Fibroblast of lung (primary cell): ENCODE data around the gene TAOK3. TPM values are rescaled to one million over a fixed set of nuclear protein-coding genes. Genes with fewer than 3 reads are reported as not detected.
"Not testable (repeated sequence)": the region's sequence is repeated elsewhere in the genome, so short reads cannot be mapped to it uniquely, and the experiment has no call there.

Source experiments
- DNase-seq, 2 donors: peaks; one replicate each; pipeline versions ENCODE4 v3.0.0 to v3.0.0-alpha.2; 2010; ENCODE audit warnings: low read depth in 2 of 2
- H2AFZ ChIP-seq: 2 replicates; pipeline ENCODE4 v1.5.1; 2012; ENCODE audit warnings: low read length, control low read depth, inconsistent platforms
- H3K27ac ChIP-seq: 2 replicates; pipeline ENCODE4 v1.5.1; 2011; ENCODE audit warnings: low read length, control low read depth; ENCODE audit not compliant: insufficient read depth
- H3K27me3 ChIP-seq: 2 replicates; pipeline ENCODE4 v1.5.1; 2011; ENCODE audit warnings: mild to moderate bottlenecking, low read length; ENCODE audit not compliant: control insufficient read depth, insufficient read depth
- H3K36me3 ChIP-seq: 2 replicates; pipeline ENCODE4 v1.5.1; 2011; ENCODE audit warnings: low read length; ENCODE audit not compliant: control insufficient read depth, insufficient read depth
- H3K4me1 ChIP-seq: 2 replicates; pipeline ENCODE4 v1.5.1; 2011; ENCODE audit warnings: low read length; ENCODE audit not compliant: control insufficient read depth, insufficient read depth; ENCODE audit errors: extremely low read depth
- H3K4me2 ChIP-seq: 2 replicates; pipeline ENCODE4 v1.5.1; 2011; ENCODE audit warnings: low read length, control low read depth; ENCODE audit not compliant: insufficient read depth; ENCODE audit errors: extremely low read depth
- H3K4me3 ChIP-seq, 4 experiments: fragments of 200-600 bp in 1 of 4; sonication (generic) in 1 of 4; replicated peaks in 1 of 4; 2 replicates each; pipeline ENCODE4 v1.5.1; 2011 to 2016; ENCODE audit warnings: low read length in 4 of 4, low read depth in 3 of 4, mild to moderate bottlenecking in 3 of 4, control low read depth in 2 of 4, inconsistent platforms in 1 of 4, mixed read lengths in 1 of 4; ENCODE audit not compliant: insufficient read depth in 1 of 4; ENCODE audit errors: control extremely low read depth in 1 of 4
- H3K79me2 ChIP-seq: 2 replicates; pipeline ENCODE4 v1.5.1; 2012; ENCODE audit warnings: mild to moderate bottlenecking, low read length, inconsistent platforms; ENCODE audit not compliant: control insufficient read depth, insufficient read depth
- H3K9ac ChIP-seq: 2 replicates; pipeline ENCODE4 v1.5.1; 2011; ENCODE audit warnings: mild to moderate bottlenecking, low read length, control low read depth; ENCODE audit not compliant: insufficient read depth
- H3K9me3 ChIP-seq: 2 replicates; pipeline ENCODE4 v1.5.1; 2012; ENCODE audit warnings: low read depth, low read length; ENCODE audit not compliant: control insufficient read depth, insufficient read depth
- H4K20me1 ChIP-seq: 2 replicates; pipeline ENCODE4 v1.5.1; 2011; ENCODE audit warnings: low read length; ENCODE audit not compliant: control insufficient read depth, insufficient read depth; ENCODE audit errors: extremely low read depth
- CTCF ChIP-seq, 2 donors: IDR thresholded peaks in 1 of 2; conservative IDR thresholded peaks in 1 of 2; 1 replicate in 1 of 2; 2 replicates in 1 of 2; pipeline ENCODE4 v1.5.1; 2011 to 2012; ENCODE audit warnings: low read length in 2 of 2, control low read depth in 1 of 2, inconsistent platforms in 1 of 2, low read depth in 1 of 2, mild to moderate bottlenecking in 1 of 2
- EZH2 ChIP-seq: IDR thresholded peaks from 2 replicates; pipeline ENCODE4 v1.5.1; 2012; ENCODE audit warnings: low read length, control low read depth, mild to moderate bottlenecking; ENCODE audit errors: missing control alignments
- polyA plus RNA-seq, 2 donors: library from polyadenylated mRNA; depleted of rRNA in 1 of 2; stranded (reverse) in 1 of 2; unstranded in 1 of 2; fragments of >200 nt; gene quantifications; 2 replicates each; pipeline ENCODE4 v1.2.1, GENCODE V29; 2011 to 2012; ENCODE audit warnings: missing spikeins in 1 of 2
- total RNA-seq: library from RNA; depleted of rRNA; stranded (reverse); fragments of >200 nt; gene quantifications from 2 replicates; pipeline ENCODE4 v1.2.1, GENCODE V29; 2014

The TAOK3 gene
- total and polyA plus RNA-seq, 2 donors (not counting 1 experiment from before 2014, with no cell fraction given), result 64.7 to 97.4 TPM

- no peak overlapping the region for H3K4me2 ChIP-seq
- no peak overlapping the region for H3K4me3 ChIP-seq
- no peak overlapping the region for H3K27ac ChIP-seq
- H3K36me3 ChIP-seq, result no peaks in the 10 kb centered on the region
- DNase-seq, result no peak
- TF ChIP-seq EZH2, result no peak
- TF ChIP-seq CTCF (conservative IDR thresholded peaks at IDR 0.05 in 1 of 2, IDR thresholded peaks at IDR 0.05 in 1 of 2; ENCODE audit: low read depth in 1 of 2, low read length in 2 of 2), result no peak
- no peaks in the 10 kb centered on the region for H4K20me1 ChIP-seq
- no peaks in the 10 kb centered on the region for H3K4me1 ChIP-seq
- H3K9ac ChIP-seq, result no peak overlapping the region
- no peak overlapping the region for H2AFZ ChIP-seq
- peaks cover 4% of the 10 kb centered on the region for H3K79me2 ChIP-seq
- H3K9me3 ChIP-seq, result no peaks in the 10 kb centered on the region
- H3K27me3 ChIP-seq, result no peaks in the 10 kb centered on the region
Measured at GRCh38 chr12:118282767-118283166, 89.9 kb downstream of the TAOK3 start.

GRCh38 chr12:118278288-118278687, 94.4 kb downstream of the TAOK3 start:
- H3K79me2 ChIP-seq, DNase-seq, H3K4me1 ChIP-seq, H2AFZ ChIP-seq, H3K9me3 ChIP-seq, H3K27me3 ChIP-seq, H3K36me3 ChIP-seq, H3K27ac ChIP-seq, H3K4me3 ChIP-seq, H3K4me2 ChIP-seq, H4K20me1 ChIP-seq, H3K9ac ChIP-seq: not testable (repeated sequence)

DNA sequence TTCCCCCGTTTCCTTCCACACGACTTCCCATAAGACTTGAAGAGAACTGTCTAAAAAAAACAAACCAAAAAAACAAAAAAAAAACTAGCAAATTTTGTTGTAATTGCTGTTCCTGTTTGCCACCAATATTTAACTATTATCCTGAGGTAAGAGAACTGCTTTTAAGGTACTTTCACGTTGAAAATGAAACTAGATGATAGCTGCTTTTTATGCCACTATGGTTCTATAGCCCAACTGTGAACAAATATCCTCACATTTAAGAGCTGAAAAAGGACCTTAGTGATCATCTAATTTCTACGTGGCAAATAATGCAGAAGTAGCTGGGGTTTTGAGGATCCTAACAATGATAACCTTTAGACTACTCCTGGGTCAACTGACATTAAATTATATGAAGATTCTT, 98.6 kb downstream of the TAOK3 start:
- Histone ChIP-seq H3K36me3 (no peaks in the 10 kb centered on the region), H3K4me2 (no peak overlapping the region), H3K9ac (no peak overlapping the region), H3K79me2 (no peaks in the 10 kb centered on the region), H3K27me3 (no peaks in the 10 kb centered on the region), H2AFZ (no peak overlapping the region), H3K4me3 (no peak overlapping the region), H3K27ac (no peak overlapping the region), H3K4me1 (no peaks in the 10 kb centered on the region), H4K20me1 (no peaks in the 10 kb centered on the region), H3K9me3 (no peaks in the 10 kb centered on the region)
- TF ChIP-seq CTCF (conservative IDR thresholded peaks at IDR 0.05 in 1 of 2, IDR thresholded peaks at IDR 0.05 in 1 of 2; ENCODE audit: low read depth in 1 of 2, low read length in 2 of 2) (no peak), EZH2 (no peak)
- DNase-seq, result no peak
